ENCODE measurements around the gene MYG1. TPM values are rescaled to one million over a fixed set of nuclear protein-coding genes. Genes with fewer than 3 reads are reported as not detected.

MYG1 gene
- total RNA-seq, 4 donors from 2014 or later, result 41.6 to 63.0 (median 46.2) TPM

- peaks cover 0 to 50% (median 38%) of the 10 kb centered on the region in 4 donors for H3K36me3 ChIP-seq
- H3K4me1 ChIP-seq, result peaks cover 39 to 85% (median 77%) of the 10 kb centered on the region in 4 donors
- no peak for DNase-seq (ENCODE audit: extremely low spot score)
- peak overlapping the region; percentile 68 to 83 (median 77) for H3K27ac ChIP-seq (replicated peaks in 1 of 4)
- no peaks in the 10 kb centered on the region for H3K9me3 ChIP-seq
- TF ChIP-seq POLR2A (IDR thresholded peaks at IDR 0.05; ENCODE audit: low read depth) (no peak), POLR2AphosphoS5 (IDR thresholded peaks at IDR 0.05) (no peak), CTCF (IDR thresholded peaks at IDR 0.05) (no peak), EP300 (IDR thresholded peaks at IDR 0.05) (no peak)
- peak overlapping the region; percentile 79 to 90 (median 86) for H3K4me3 ChIP-seq
- H3K27me3 ChIP-seq, result no peaks in the 10 kb centered on the region
- 55% methylated on average over 5 of the region's 5 CpGs for WGBS
- intact Hi-C loops (cut with DNase I), result no loop called here
Measured at GRCh38 chr12:53299101-53299453, 418 bp upstream of the MYG1 start.

GRCh38 chr12:53300187-53300586 lies 692 bp downstream of the MYG1 start:
- Histone ChIP-seq H3K9me3 (no peaks in the 10 kb centered on the region), H3K4me3 (peak overlapping the region; percentile 79 to 90 (median 86)), H3K36me3 (peaks cover 2 to 58% (median 46%) of the 10 kb centered on the region in 4 donors), H3K27ac (replicated peaks in 1 of 4) (peak overlapping the region; percentile 68 to 83 (median 77)), H3K27me3 (no peaks in the 10 kb centered on the region), H3K4me1 (peaks cover 33 to 76% (median 69%) of the 10 kb centered on the region in 4 donors)
- intact Hi-C loops (cut with DNase I), result no loop called here
- WGBS, result 3% methylated on average over 12 of the region's 12 CpGs
- no peak for TF ChIP-seq POLR2A (IDR thresholded peaks at IDR 0.05; ENCODE audit: low read depth)
- no peak for TF ChIP-seq CTCF (IDR thresholded peaks at IDR 0.05)
- no peak for TF ChIP-seq EP300 (IDR thresholded peaks at IDR 0.05)
- TF ChIP-seq POLR2AphosphoS5 (IDR thresholded peaks at IDR 0.05), result no peak
- no peak for DNase-seq (ENCODE audit: extremely low spot score)

GRCh38 chr12:53302903-53303302 lies 3.4 kb downstream of the MYG1 start:
- TF ChIP-seq POLR2AphosphoS5 (IDR thresholded peaks at IDR 0.05) (no peak), EP300 (IDR thresholded peaks at IDR 0.05) (no peak), CTCF (IDR thresholded peaks at IDR 0.05) (no peak), POLR2A (IDR thresholded peaks at IDR 0.05; ENCODE audit: low read depth) (no peak)
- WGBS, result 95% methylated on average over 4 of the region's 5 CpGs
- Histone ChIP-seq H3K27me3 (no peaks in the 10 kb centered on the region), H3K27ac (replicated peaks in 1 of 4) (no peak overlapping the region), H3K9me3 (no peaks in the 10 kb centered on the region), H3K4me3 (no peak overlapping the region), H3K36me3 (peaks cover 29 to 76% (median 70%) of the 10 kb centered on the region in 4 donors), H3K4me1 (peaks cover 19 to 53% (median 48%) of the 10 kb centered on the region in 4 donors)
- intact Hi-C loops (cut with DNase I), result no loop called here
- DNase-seq (ENCODE audit: extremely low spot score), result no peak

- H3K36me3 ChIP-seq, result peaks cover 47 to 97% (median 95%) of the 10 kb centered on the region in 4 donors
- H3K27me3 ChIP-seq, result no peaks in the 10 kb centered on the region
- peaks cover 0 to 18% (median 15%) of the 10 kb centered on the region in 4 donors for H3K4me1 ChIP-seq
- no peaks in the 10 kb centered on the region for H3K9me3 ChIP-seq
- DNase-seq (ENCODE audit: extremely low spot score), result no peak
- intact Hi-C loops (cut with DNase I), result no loop called here
- TF ChIP-seq EP300 (IDR thresholded peaks at IDR 0.05), result no peak
- TF ChIP-seq POLR2A (IDR thresholded peaks at IDR 0.05; ENCODE audit: low read depth), result no peak
- no peak for TF ChIP-seq POLR2AphosphoS5 (IDR thresholded peaks at IDR 0.05)
- TF ChIP-seq CTCF (IDR thresholded peaks at IDR 0.05), result no peak
- H3K4me3 ChIP-seq, result no peak overlapping the region
- H3K27ac ChIP-seq (replicated peaks in 1 of 4), result no peak overlapping the region
- 96% methylated on average over 9 of the region's 10 CpGs for WGBS
Measured at GRCh38 chr12:53306826-53307225, 7.3 kb downstream of the MYG1 start.

- no peaks in the 10 kb centered on the region for H3K27me3 ChIP-seq
- H3K9me3 ChIP-seq, result no peaks in the 10 kb centered on the region
- TF ChIP-seq POLR2A (IDR thresholded peaks at IDR 0.05; ENCODE audit: low read depth) (no peak), EP300 (IDR thresholded peaks at IDR 0.05) (no peak), POLR2AphosphoS5 (IDR thresholded peaks at IDR 0.05) (no peak), CTCF (IDR thresholded peaks at IDR 0.05) (no peak)
- DNase-seq (ENCODE audit: extremely low spot score), result no peak
- peaks cover 50 to 94% (median 86%) of the 10 kb centered on the region in 4 donors for H3K36me3 ChIP-seq
- H3K4me1 ChIP-seq, result peaks cover 0 to 3% (median 2%) of the 10 kb centered on the region in 4 donors
- intact Hi-C loops (cut with DNase I), result no loop called here
- 71% methylated on average over 4 of the region's 4 CpGs for WGBS
- no peak overlapping the region for H3K27ac ChIP-seq (replicated peaks in 1 of 4)
- H3K4me3 ChIP-seq, result no peak overlapping the region
Measured at GRCh38 chr12:53308276-53308675, 8.8 kb downstream of the MYG1 start.
